ENCODE data around the gene CDC5L.

The CDC5L gene

DNA sequence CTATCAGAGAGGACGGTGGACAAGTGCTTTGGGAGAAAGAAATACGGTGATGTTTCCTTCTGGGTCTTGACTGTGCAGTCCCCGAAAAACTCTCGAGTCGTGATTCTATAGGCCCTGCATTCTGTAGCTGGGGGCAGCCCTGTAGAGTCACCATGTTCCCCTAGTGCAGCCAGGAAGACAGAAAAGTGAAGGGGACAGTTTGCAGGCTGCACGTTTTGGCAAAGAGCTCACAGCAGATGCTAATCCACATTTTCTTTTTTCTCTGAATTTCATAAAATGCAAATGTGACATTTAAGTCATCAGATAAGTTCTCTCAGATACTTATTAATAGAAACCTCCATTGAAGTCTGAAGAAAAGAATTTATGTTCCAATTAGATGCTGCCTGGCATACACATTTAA is 25.6 kb upstream of the CDC5L start:
- TF ChIP-seq, protein P1, sequence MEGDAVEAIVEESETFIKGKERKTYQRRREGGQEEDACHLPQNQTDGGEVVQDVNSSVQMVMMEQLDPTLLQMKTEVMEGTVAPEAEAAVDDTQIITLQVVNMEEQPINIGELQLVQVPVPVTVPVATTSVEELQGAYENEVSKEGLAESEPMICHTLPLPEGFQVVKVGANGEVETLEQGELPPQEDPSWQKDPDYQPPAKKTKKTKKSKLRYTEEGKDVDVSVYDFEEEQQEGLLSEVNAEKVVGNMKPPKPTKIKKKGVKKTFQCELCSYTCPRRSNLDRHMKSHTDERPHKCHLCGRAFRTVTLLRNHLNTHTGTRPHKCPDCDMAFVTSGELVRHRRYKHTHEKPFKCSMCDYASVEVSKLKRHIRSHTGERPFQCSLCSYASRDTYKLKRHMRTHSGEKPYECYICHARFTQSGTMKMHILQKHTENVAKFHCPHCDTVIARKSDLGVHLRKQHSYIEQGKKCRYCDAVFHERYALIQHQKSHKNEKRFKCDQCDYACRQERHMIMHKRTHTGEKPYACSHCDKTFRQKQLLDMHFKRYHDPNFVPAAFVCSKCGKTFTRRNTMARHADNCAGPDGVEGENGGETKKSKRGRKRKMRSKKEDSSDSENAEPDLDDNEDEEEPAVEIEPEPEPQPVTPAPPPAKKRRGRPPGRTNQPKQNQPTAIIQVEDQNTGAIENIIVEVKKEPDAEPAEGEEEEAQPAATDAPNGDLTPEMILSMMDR (IDR thresholded peaks at IDR 0.05), result no peak

DNA sequence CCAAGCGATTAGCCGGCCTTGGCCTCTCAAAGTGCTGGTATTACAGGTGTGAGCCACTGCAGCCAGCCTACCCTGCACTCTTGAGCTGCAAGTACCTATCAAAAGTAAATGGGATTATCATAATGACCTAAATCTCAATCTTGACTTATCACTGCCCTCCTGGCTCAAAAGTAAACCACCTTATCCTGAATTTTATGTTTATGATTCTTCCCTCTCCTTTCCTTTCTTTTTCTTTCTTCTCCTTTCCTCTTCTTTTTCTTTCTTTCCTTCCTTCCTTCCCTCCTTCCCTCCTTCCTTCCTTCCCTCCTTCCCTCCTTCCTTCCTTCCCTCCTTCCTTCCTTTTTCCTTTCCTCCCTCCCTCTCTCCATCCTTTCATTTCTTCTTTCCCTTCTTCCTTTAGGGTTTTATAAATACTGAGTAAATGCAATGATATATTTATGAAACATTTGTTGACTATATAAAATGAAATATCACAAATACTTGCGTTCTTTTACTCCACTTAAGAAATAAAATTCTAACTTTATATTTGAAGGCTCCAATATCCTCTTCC is 24.1 kb upstream of the CDC5L start:
- TF ChIP-seq, protein P1 (IDR thresholded peaks at IDR 0.05), result no peak

DNA sequence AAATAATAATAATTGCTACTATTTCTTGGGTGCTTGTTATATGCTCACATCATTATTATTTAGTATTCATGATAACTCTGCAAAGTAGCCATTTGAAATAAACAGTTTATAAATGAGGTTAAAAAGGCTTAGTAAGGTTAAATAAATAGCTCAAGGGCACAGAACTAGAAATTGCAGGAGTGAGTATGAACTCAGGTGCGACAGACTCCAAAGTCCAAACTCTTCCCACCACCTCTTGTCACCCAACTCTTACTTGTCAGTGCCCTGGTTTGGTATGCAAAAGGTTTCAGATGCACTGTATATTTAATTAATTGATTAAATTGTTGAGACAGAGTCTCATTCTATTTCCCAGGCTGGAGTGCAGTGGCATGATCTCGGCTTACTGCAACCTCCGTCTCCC is 20.7 kb upstream of the CDC5L start:
- TF ChIP-seq, protein P1 (IDR thresholded peaks at IDR 0.05), result no peak

DNA sequence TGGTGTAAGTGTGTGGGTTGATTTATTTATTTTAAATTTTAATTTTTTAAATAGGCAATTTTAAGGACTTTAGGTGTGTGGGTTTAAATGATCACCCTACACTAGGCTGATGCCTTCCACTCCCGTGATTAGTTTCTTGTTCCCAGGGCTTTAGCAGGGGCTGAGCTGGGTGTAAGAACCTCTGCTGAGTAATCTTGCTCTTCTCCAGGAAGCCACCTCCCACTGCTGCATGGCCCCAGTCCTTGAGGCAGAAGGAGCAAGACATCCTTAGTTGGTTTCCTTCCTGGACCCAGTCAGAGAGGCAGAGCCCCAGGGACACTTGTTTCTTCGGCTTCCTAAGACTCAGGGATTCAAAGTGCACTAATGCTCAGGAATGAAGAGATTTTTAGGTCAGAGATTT is 19.8 kb upstream of the CDC5L start:
- TF ChIP-seq, protein P1 (IDR thresholded peaks at IDR 0.05), result no peak

DNA sequence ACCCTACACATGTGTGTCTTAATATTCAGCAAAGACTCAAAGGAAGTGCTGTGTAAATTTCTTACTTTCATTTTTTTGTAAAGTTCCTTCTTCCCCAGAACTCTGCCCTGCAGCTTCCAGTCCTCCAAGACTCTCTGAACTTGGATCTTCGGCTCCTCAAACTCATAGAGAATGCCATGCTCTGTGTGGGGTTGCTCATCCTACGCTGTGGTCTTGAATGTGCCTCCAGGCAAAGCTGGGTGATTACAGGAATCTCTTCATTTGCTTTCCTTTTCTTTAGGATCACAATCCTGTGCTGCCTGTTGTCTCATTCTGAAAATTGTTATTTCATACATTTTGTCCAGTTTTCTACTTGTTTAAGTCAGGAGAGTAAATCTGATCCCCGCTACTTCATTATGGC is 14.5 kb upstream of the CDC5L start:
- TF ChIP-seq, protein P1 (IDR thresholded peaks at IDR 0.05), result no peak

DNA sequence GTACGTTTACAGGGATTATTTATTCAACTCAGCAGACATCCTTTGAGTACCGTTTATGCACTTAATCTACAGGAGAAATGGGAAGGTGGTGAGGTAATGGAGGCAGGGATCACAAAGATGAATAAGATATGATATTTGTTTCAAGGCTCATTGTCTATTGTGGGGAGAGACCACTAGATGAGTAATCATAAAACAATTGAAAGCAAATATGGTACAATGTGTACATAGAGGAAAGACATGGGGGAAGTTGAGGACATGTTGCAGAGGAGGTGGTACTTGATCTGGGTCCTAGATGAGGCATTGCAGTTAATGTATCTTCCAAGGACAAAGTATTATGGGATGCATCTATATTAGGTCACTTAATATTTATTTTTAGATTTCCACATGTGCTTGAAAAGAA is 13.7 kb upstream of the CDC5L start:
- TF ChIP-seq, protein P1 (IDR thresholded peaks at IDR 0.05), result no peak

DNA sequence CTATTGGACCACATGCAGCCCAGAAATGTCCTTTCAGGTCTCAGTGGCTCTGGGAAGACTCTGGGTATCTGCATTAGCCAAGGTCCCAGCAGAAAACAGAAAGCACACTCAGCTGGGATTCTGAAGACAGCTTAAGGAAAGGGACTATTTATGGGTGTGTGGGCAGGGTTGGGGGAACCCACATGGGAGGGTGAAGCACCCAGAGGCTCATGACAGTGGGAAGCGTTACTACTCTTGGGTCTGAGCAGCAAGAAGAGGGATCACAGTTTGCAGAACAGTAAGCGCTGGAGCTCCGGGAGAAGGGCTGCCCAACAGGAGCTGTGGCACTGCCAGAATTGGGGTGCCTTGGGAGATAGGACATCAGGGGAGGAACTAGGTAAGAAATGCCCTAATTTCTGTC is 12.4 kb upstream of the CDC5L start:
- TF ChIP-seq, protein P1 (IDR thresholded peaks at IDR 0.05), result no peak

DNA sequence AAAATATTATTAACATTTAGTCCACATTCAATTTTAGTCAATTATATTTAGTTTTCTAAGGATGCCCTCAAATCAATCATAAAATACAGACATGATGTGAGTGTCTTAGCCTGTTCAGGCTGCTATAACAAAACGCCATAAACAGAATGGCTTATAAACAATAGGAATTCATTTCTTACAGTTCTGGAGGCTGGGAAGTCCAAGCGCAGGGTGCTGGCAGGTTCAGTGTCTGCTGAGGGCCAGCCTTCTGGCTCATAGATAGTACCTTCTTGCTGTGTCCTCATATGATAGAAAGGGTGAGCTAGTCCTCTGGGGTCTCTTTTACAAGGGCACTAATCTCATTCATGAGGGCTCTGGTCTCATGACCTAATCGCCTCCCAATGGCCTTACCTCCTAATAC is 10.0 kb upstream of the CDC5L start:
- TF ChIP-seq, protein P1 (IDR thresholded peaks at IDR 0.05), result no peak
